ENCODE results near the gene UBE2O.

UBE2O gene

DNA sequence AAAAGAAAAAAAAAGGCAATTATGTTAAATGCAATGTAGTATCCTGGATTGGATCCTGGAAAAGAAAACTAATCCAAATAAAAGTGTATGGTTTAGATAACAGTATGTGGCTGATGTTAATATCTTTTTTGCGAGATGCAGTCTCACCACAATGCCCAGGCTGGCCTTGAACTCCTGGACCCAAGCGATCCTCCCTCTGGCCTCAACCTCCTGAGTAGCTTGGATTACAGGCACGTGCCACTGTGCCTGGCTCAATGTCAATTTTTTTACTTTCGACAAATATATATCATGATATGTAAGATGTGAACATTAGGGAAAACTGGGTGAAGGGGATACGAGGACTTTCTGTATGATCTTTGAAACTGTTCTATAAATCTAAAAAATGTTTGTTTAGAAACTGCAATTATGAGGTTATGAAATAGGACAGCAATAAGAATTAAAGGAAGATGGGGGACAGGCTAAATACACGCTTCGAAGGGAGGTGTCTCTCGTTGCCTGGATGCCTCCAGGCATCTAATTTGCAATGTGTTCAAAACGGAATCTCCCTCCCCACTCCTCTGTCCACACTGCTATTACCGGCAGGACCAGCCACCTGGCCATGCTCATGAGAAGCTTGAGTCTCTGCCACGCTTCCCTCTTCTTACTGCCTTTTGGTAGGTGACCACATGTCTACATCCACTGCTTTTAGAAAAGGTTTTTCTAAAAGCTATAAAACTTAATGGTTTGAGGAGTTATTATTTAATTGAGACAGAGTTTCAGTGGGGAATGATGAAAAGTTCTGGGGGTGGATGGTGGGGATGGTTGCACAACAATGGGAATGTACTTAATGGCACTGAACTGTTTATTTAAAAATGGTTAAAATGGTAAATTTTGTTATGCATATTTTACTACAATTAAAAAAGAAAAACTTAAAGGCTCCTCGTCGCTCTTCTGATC, 15.2 kb downstream of the UBE2O start:
- no peak for FAIRE-seq

- FAIRE-seq, result no peak
Measured at GRCh38 chr17:76435751-76436150, 17.2 kb downstream of the UBE2O start.

DNA sequence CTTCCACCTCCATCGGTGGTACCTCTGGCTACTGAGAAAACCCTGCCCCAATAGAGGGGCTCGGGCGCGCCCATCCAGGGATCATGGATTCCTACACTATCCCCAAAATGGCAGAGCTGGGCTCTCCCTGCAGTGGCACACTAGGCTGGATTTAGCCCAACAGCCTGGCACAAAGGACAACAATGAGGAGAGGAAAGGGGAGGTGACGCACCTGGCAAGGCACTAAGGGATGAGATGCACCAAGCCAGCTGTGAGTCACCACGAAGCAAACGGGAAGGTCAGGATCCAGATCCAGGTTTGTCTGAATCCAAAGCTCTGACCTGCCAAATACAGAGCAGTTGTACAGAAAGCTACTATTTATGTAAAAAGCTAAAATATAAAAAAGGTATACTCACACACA, 18.1 kb downstream of the UBE2O start:
- FAIRE-seq, result no peak

DNA sequence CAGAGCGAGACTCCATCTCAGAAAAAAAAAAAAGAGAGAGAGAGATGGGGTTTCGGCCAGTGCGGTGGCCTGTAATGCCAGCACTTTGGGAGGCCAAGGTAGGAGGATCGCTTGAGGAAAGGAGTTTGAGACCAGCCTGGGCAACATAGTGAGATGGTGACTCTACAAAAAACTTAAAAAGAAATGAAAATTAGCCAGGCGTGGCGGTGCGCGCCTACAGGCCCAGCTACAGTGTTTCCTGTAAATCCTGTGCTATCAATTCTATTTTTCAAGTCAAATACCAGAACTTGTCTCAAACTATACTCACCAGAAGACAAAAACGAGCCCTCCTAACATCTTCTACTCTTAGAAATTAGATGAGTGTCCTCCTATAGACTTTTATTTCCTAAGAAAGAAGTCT, 19.3 kb downstream of the UBE2O start:
- no peak for FAIRE-seq

GRCh38 chr17:76432712-76433336, 20.1 kb downstream of the UBE2O start:
- no peak for FAIRE-seq

GRCh38 chr17:76432004-76432403, 20.9 kb downstream of the UBE2O start:
- FAIRE-seq, result no peak

GRCh38 chr17:76431509-76431908, 21.4 kb downstream of the UBE2O start:
- no peak for FAIRE-seq

DNA sequence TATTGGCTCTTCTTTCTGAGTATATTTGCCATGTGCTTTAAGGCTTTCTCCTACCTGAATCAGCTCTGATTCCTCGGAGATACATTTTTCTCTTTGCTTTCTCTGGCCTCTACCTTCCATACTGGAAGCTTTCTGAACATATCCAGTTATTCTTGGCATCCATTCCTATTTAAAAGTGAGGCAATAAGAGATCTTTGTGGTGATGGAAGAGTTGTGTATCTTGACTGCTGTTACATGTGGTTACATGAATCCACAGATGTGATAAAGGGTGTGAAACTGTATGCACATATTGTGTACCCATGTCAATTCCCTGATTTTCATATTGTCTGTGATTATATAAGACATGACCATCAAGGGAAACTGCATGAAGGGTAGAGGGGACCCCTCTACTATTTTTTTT, 24.4 kb downstream of the UBE2O start:
- FAIRE-seq, result no peak

DNA sequence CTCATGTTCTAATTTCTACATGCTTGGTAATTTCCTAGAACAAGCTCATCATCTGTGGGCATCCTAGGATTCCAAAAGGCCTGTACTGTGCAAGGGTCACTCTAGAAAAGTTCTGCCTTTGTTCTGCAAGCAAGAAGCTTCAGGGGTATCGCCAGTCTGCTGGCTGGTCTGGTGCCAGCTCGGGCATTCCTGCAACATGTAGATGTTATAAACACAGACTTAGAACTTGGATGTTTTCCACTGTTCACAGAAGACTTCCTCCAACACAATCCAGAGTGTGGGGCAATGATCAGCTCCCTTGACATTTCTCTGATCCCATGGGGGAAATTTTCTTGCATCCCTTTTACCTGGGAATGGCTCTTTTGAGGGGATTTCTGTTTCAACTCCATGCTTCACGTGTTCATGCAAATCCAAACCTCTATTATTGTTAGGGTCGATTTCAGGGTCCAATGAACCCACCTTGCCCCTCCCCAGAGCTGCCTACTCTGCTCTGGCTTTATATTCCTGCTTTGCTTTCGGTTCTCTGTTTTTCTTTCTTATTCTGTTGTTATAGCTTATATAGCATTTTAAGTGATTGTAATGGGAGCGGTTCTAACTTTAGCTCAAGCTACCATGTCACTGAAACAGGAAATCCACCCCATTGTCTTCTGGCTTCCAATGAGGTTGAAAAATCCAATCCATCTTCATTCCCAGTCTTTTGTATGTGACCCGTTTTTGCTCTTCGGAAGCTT, 25.3 kb downstream of the UBE2O start:
- no peak for FAIRE-seq

DNA sequence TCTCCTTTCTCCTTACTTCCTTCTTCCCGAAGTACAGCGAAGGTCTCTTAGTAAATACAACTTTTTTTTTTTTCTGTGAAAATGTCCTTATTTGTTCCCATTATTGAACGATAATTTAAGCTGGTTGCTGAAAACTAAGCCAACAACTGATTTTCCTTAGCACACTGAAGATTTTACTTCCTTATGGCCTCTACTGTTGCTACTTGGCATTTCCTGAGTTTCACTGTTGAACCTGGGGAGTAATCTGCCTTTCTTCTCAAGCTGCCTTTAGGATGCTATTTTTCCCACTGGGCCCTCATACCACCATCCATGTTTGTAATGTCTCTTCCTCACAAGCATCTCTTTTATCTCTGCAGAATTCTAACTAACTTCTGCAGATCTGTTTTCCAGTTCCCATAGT, 26.1 kb downstream of the UBE2O start:
- no peak for FAIRE-seq

GRCh38 chr17:76422860-76423259, 30.1 kb downstream of the UBE2O start:
- no peak for FAIRE-seq

GRCh38 chr17:76422406-76422805, 30.5 kb downstream of the UBE2O start:
- FAIRE-seq, result no peak

- no peak for FAIRE-seq
Measured at GRCh38 chr17:76421044-76421407, 31.9 kb downstream of the UBE2O start.

DNA sequence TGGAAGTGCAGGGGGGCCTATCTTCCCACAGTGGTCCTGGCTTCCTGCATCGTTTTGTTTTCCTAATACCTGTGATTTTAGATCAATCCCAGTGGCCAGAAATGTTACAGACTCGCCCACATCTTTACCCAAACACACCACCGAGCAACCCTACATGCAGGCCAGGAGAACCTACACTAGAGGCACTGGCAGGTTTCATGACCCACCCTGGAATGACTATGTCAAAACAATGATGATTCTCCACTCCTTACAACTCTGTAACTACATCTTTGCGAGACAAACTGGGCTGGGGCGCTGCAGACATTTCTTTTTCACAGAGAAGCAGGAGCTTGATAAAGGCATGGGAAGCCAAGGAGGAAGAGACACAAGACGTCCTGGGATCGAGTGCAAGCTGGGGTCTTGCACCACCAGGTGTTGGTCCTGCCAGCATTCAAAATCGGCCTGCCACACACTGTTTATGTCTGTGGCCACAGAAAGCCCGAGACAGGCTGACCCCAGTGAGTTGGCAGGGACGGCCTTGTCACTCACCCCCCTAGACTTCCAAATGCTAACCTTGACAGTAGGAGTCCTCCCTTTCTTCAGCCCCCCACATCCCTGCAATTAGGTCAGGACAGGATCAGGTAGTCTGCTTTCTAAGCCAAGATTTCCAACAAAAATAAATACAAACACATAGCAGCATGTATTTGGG, 32.5 kb downstream of the UBE2O start:
- FAIRE-seq, result no peak

- FAIRE-seq, result no peak
Measured at GRCh38 chr17:76419576-76420260, 33.2 kb downstream of the UBE2O start.

- no peak for FAIRE-seq
Measured at GRCh38 chr17:76417499-76418143, 35.3 kb downstream of the UBE2O start.

DNA sequence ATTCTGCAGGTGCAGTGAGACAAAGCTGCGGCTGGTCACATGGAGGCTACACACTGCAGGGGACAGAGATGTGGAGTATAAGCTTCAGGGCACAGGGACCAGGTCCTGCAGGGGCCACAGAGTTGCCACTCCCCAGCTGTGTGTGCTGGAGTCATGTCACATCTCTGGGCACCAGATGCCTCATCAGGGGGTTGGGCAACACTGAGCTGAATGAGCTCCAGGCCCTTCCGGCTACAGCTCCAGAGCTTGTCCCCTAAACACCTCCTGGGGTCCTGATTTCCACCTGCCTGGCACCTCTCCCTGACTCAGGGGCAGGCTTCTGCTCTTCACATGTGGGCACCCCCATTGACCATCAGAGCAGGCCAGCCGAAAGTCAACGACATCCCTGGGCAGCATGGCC, 36.1 kb downstream of the UBE2O start:
- no peak for FAIRE-seq

DNA sequence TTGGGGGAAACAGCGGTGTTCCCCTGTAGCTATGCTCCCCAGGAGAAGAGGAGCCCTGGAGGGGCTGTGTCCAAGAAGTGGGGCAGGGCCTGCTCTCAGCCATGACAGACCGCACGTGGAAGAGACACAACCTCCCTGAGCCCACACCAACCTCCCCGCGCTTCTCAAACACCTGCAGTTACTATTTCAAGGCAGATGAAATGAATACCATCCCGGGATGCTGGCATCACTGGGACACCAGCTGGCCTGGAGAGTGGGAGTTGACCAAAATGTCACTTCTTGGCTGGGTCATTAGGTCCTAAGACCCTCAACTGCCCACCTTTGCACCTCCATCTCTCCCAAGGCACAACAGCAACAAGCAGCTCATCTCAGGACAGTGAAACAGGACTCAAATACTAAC, 36.5 kb downstream of the UBE2O start:
- FAIRE-seq, result no peak

GRCh38 chr17:76415786-76416185, 37.2 kb downstream of the UBE2O start:
- no peak for FAIRE-seq

- no peak for FAIRE-seq
Measured at GRCh38 chr17:76414334-76415295, 38.3 kb downstream of the UBE2O start.

GRCh38 chr17:76411247-76411646, 41.7 kb downstream of the UBE2O start:
- FAIRE-seq, result no peak

Measured in endometrium (tissue), 2 donors.